H54 (cell line): ENCODE results near the gene ASCC1.

ENCODE experiments used
- DNase-seq: peaks from one replicate; pipeline ENCODE4 v3.0.0; 2011; ENCODE audit warnings: low spot score, mixed read lengths; ENCODE audit not compliant: insufficient read length
- FAIRE-seq: peaks from 3 replicates; lab custom pipeline; 2011; peaks lifted over from hg19 to GRCh38; lab: Jason Lieb, UNC
- POLR2A ChIP-seq: IDR thresholded peaks from 2 replicates; pipeline ENCODE4 v1.6.1; 2011; ENCODE audit warnings: low read depth, mild to moderate bottlenecking, low read length

Gene ASCC1

GRCh38 chr10:72072046-72072445 lies 144.0 kb downstream of the ASCC1 start:
- TF ChIP-seq POLR2A, result no peak
- DNase-seq (no peak), FAIRE-seq (no peak)

GRCh38 chr10:72069751-72070526 lies 146.1 kb downstream of the ASCC1 start:
- FAIRE-seq (no peak), DNase-seq (peak; percentile 47)
- TF ChIP-seq POLR2A, result no peak

- FAIRE-seq (no peak), DNase-seq (no peak)
- TF ChIP-seq POLR2A, result no peak
These were observed 147.1 kb downstream of the ASCC1 start for GRCh38 chr10:72068901-72069446.

GRCh38 chr10:72068126-72068765 lies 147.8 kb downstream of the ASCC1 start:
- no peak for FAIRE-seq
- DNase-seq, result no peak
- TF ChIP-seq POLR2A, result no peak

GRCh38 chr10:72067463-72068125 lies 148.5 kb downstream of the ASCC1 start:
- no peak for TF ChIP-seq POLR2A
- DNase-seq, result no peak
- FAIRE-seq, result no peak

- DNase-seq, result no peak
- TF ChIP-seq POLR2A, result no peak
- FAIRE-seq, result no peak
These were observed 149.5 kb downstream of the ASCC1 start for GRCh38 chr10:72066318-72067284.

GRCh38 chr10:72065439-72066025 lies 150.5 kb downstream of the ASCC1 start:
- DNase-seq (no peak), FAIRE-seq (no peak)
- no peak for TF ChIP-seq POLR2A

- TF ChIP-seq POLR2A, result no peak
- FAIRE-seq (no peak), DNase-seq (peak; percentile 70)
These were observed 152.2 kb downstream of the ASCC1 start for GRCh38 chr10:72063703-72064391.

GRCh38 chr10:72062832-72063702 lies 153.0 kb downstream of the ASCC1 start:
- DNase-seq (no peak), FAIRE-seq (no peak)
- TF ChIP-seq POLR2A, result no peak

- FAIRE-seq, result no peak
- no peak for TF ChIP-seq POLR2A
- DNase-seq, result no peak
These were observed 153.7 kb downstream of the ASCC1 start for GRCh38 chr10:72062382-72062781.

- no peak for TF ChIP-seq POLR2A
- FAIRE-seq (no peak), DNase-seq (no peak)
These were observed 154.1 kb downstream of the ASCC1 start for GRCh38 chr10:72061930-72062329.

GRCh38 chr10:72061491-72061890 lies 154.6 kb downstream of the ASCC1 start:
- DNase-seq, result no peak
- TF ChIP-seq POLR2A, result no peak
- no peak for FAIRE-seq
